HK-2 (cell line): Measurements from ENCODE around the gene DNAJC4.

ENCODE experiments used
- DNase-seq: peaks from one replicate; pipeline ENCODE4 v3.0.0-alpha.2; 2018; ENCODE audit not compliant: unreplicated experiment

The DNAJC4 gene

DNA sequence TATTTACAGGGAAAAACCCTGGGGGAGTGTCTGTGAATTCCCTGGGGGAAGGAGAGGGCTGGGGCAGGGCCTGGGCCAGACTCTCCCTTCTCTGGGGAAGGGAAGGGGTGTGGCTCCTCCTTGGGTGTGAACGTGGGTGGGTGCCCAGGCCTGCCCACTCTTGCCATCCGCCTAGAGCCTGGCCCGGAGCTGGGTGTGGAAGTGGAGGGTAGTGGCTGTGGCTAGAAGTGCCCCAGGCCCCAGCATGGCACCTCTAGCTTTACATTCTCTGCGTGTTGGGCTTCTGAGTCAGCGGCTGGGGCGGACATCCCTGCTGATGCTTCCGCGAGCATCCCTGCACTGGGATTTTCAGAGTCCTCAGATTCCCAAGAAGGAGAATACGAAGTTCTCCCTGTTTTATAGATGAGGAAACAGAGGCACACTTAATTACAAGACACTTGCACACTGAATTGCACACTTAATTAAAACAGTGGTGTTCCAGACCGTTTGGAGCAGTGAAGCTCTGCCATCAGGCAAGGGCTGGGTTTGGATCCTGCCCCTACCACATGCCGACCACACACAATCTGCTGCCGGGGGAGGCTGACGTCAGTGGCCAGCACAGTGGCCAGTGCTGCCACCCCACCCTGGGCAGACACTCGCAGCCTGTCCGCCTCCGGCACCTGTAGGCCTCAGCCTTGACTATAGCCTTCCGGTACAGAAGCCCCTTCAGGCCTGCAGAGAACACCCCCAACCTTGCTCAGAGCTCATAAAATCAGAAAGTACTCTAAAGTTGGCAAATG lies 46.5 kb downstream of the DNAJC4 start:
- no peak for DNase-seq

DNA sequence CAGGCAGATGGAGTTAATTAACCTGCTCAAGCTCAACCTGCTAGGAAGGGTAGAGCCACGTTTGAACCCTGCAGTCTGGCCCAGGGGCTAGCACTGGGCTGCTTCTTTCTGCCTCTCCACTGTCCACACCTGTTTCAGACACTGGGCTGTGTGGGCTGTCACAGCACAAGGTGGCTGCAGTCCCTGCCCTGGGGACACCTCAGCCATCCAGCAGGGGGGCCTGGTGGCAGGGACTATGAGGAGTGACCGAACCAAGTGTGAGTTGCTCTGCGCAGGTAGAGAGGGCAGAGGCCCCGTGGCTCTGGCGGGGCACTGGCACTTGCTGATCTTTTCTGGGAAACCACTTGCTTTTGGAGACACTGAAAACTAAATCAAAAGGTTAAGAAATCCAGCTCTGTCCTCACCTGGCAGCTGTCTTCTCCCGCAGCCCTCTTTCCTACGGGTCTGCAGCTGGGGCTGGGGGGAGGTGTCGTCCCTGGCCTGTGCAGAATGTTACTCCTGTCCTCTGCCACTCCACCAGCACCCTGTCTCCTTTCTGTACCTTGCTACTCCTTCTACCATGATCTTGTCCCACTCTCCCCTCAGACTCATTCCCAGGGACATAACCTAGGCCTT lies 48.3 kb downstream of the DNAJC4 start:
- DNase-seq, result no peak

DNA sequence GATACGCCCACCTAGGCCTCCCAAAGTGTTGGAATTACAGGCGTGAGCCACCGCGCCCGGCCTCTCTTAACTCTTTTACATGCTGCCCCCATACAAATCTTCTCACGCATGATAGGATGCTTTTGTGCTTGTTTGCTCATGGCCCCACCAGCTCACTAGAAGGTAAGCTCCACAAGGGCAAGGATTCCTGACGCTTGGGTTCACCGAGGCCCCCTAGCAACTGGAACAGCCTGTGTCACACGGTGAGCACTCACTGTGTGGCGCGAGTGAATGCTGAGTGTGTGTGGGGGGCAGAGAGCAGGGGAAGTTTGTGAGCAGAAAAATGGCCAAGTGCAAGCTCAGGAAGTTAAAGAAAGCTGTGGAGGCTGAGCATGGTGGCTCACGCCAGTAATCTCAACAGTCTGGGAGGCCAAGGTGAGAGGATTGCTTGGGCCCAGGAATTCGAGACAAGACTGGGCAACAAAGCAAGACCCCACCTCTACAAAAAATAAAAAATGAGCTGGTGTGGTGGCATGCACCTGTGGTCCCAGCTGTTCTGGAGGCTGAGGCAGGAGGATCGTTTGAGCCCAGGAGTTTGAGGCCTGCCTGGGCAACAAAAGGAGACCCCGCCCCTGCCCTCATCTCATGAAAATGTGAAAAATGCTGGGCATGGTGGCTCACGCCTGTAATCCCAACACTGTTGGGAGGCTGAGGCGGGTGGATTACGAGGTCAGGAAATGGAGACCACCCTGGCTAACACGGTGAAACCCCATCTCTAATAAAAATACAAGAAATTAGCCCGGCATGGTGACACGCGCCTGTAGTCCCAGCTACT lies 51.8 kb downstream of the DNAJC4 start:
- no peak for DNase-seq

DNA sequence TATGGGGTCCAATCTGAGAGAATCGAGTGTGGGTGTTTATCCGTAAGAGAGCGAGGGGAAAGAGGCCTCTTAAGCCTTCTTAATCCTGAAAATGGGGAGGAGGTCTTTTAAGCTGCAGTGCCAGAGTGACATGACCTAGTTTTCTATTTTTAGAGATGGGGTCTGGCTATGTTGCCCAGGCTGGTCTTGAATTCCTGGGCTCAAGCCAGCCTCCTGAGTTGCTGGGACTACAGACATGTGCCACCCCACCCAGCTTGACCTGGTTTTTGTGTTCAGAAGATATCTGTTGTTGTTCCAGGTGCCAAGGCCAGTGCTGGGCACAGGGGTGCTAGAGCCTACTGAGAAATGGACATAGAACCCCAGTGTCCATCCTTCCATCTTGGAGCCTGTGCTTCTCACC lies 52.7 kb downstream of the DNAJC4 start:
- DNase-seq, result no peak
